HepG2 (cell line): ENCODE data around the gene TOE1. TPM values are rescaled to one million over a fixed set of nuclear protein-coding genes. Genes with fewer than 3 reads are reported as not detected.

Experiments
- AHDC1 ChIP-seq: sonication (generic); formaldehyde crosslinking; IDR thresholded peaks from 2 replicates; pipeline ENCODE4 v1.5.1; 2020; ENCODE audit warnings: mild to moderate bottlenecking, missing genetic modification reagents, borderline replicate concordance
- CEBPG ChIP-seq: IDR thresholded peaks from 2 replicates; pipeline ENCODE4 v1.6.1; 2016
- HNF1B ChIP-seq: sonication (generic); formaldehyde crosslinking; IDR thresholded peaks from 2 replicates; pipeline ENCODE4 v1.5.1; 2020; ENCODE audit warnings: mild to moderate bottlenecking, moderate library complexity, missing genetic modification reagents
- PHF8 ChIP-seq: sonication (generic); formaldehyde crosslinking; IDR thresholded peaks from 2 replicates; pipeline ENCODE4 v1.5.0; 2020; ENCODE audit warnings: missing genetic modification reagents
- RARA ChIP-seq: IDR thresholded peaks from 2 replicates; pipeline ENCODE4 v1.6.1; 2016; ENCODE audit warnings: missing genetic modification reagents, missing compliant biosample characterization
- RXRA ChIP-seq: sonication (generic); formaldehyde crosslinking; IDR thresholded peaks from 2 replicates; pipeline ENCODE4 v1.5.1; 2020; ENCODE audit warnings: missing genetic modification reagents
- TARDBP ChIP-seq: sonication (generic); formaldehyde crosslinking; IDR thresholded peaks from 2 replicates; pipeline ENCODE4 v1.8.0; 2022; ENCODE audit warnings: mild to moderate bottlenecking, missing genetic modification reagents
- TBX2 ChIP-seq: sonication (generic); formaldehyde crosslinking; IDR thresholded peaks from 2 replicates; pipeline ENCODE4 v1.5.0; 2020; ENCODE audit warnings: missing genetic modification reagents, mild to moderate bottlenecking, borderline replicate concordance
- TBX3 ChIP-seq: fragments of 450-650 bp; IDR thresholded peaks from 2 replicates; pipeline ENCODE4 v1.6.1; 2017; ENCODE audit warnings: antibody characterized with exemption, mild to moderate bottlenecking, inconsistent platforms, borderline replicate concordance
- TGIF2 ChIP-seq: IDR thresholded peaks from 2 replicates; pipeline ENCODE4 v1.6.1; 2016; ENCODE audit warnings: control low read depth, missing compliant biosample characterization
- ZFX ChIP-seq: sonication (generic); formaldehyde crosslinking; IDR thresholded peaks from 2 replicates; pipeline ENCODE4 v1.4.0; 2020; ENCODE audit warnings: mild to moderate bottlenecking, low read depth, missing genetic modification reagents, moderate library complexity
- ZNF333 ChIP-seq: sonication (generic); formaldehyde crosslinking; IDR thresholded peaks from 2 replicates; pipeline ENCODE4 v1.4.0; 2020; ENCODE audit warnings: mild to moderate bottlenecking, missing genetic modification reagents, borderline replicate concordance
- ZNF496 ChIP-seq: sonication (generic); formaldehyde crosslinking; IDR thresholded peaks from 2 replicates; pipeline ENCODE4 v1.8.1; 2023; ENCODE audit warnings: mild to moderate bottlenecking, moderate library complexity, missing genetic modification reagents; ENCODE audit not compliant: insufficient replicate concordance
- polyA plus RNA-seq, 8 experiments: library from polyadenylated mRNA; depleted of rRNA in 3 of 8; stranded (reverse) in 7 of 8; unstranded in 1 of 8; fragments of >200 nt; fragmentation: Illumina TruSeq in 4 of 8; extraction: Trizol in 4 of 8; gene quantifications; 2 replicates each; pipeline versions ENCODE4 v1.2.1 to v1.2.3, GENCODE V29; 2011 to 2016; ENCODE audit warnings: low read depth in 4 of 8, missing spikeins in 1 of 8, mixed read lengths in 1 of 8; ENCODE audit not compliant: insufficient read depth in 1 of 8
- total RNA-seq, 5 experiments: library from RNA; depleted of rRNA; stranded (reverse); fragments of >200 nt; fragmentation: Illumina TruSeq; extraction: Trizol; gene quantifications; 2 replicates each; pipeline ENCODE4 v1.2.3, GENCODE V29; 2016; ENCODE audit warnings: low read depth in 1 of 5
- TF ChIP-seq, protein P1 (sequence below): sonication (generic); formaldehyde crosslinking; IDR thresholded peaks from 2 replicates; pipeline ENCODE4 v1.4.0; 2020; ENCODE audit warnings: missing genetic modification reagents
- TF ChIP-seq, protein P2 (sequence below): sonication (generic); formaldehyde crosslinking; IDR thresholded peaks from 2 replicates; pipeline ENCODE4 v1.8.0; 2022; ENCODE audit warnings: missing genetic modification reagents, mild to moderate bottlenecking, moderate library complexity, borderline replicate concordance
- TF ChIP-seq, protein P3 (sequence below): IDR thresholded peaks from 2 replicates; pipeline ENCODE4 v1.6.1; 2016; ENCODE audit warnings: low read depth

Gene TOE1
- total and polyA plus RNA-seq, 2 of the 13 experiments (the other 11 are each of a cell fraction or from before 2014, with no cell fraction given): 14.1 to 19.0 TPM

DNA sequence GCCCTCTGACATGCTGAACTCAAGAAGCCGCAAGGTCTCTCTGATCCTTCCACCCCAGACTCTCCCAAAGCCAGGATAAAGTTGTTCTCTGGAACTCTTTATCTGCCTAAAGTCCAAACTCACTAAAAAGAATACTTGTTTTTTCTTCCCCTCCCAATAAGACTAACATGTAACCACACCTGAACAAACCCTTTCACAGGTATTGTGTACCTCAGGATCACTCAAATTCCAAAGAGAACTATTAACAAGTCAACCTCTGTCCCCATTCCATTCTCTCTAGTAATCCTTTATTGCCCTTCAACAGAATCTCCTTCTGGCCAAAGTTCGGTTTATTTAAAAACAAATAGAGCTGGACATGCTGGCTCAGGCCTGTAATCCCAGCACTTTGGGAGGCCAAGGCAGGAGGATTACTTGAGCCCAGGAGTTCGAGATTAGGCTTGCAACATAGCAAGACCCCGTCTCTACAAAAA is 4.1 kb upstream of the TOE1 start (continued):
- peak; percentile 70; the same call in 1 of the 2 replicates for TF ChIP-seq AHDC1 (CRISPR knock-in tag)
- TF ChIP-seq, protein P1, sequence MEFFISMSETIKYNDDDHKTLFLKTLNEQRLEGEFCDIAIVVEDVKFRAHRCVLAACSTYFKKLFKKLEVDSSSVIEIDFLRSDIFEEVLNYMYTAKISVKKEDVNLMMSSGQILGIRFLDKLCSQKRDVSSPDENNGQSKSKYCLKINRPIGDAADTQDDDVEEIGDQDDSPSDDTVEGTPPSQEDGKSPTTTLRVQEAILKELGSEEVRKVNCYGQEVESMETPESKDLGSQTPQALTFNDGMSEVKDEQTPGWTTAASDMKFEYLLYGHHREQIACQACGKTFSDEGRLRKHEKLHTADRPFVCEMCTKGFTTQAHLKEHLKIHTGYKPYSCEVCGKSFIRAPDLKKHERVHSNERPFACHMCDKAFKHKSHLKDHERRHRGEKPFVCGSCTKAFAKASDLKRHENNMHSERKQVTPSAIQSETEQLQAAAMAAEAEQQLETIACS (CRISPR knock-in tag): no peak
- peak; percentile 54 for TF ChIP-seq RARA (CRISPR knock-in tag)
- peak; percentile 51; the same call in 1 of the 2 replicates for TF ChIP-seq RXRA (CRISPR knock-in tag)
- TF ChIP-seq TGIF2 (CRISPR knock-in tag): no peak
- TF ChIP-seq PHF8 (CRISPR knock-in tag): no peak
- TF ChIP-seq HNF1B (CRISPR knock-in tag): peak; percentile 36; the same call in 1 of the 2 replicates
- TF ChIP-seq, protein P2, sequence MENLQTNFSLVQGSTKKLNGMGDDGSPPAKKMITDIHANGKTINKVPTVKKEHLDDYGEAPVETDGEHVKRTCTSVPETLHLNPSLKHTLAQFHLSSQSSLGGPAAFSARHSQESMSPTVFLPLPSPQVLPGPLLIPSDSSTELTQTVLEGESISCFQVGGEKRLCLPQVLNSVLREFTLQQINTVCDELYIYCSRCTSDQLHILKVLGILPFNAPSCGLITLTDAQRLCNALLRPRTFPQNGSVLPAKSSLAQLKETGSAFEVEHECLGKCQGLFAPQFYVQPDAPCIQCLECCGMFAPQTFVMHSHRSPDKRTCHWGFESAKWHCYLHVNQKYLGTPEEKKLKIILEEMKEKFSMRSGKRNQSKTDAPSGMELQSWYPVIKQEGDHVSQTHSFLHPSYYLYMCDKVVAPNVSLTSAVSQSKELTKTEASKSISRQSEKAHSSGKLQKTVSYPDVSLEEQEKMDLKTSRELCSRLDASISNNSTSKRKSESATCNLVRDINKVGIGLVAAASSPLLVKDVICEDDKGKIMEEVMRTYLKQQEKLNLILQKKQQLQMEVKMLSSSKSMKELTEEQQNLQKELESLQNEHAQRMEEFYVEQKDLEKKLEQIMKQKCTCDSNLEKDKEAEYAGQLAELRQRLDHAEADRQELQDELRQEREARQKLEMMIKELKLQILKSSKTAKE (CRISPR knock-in tag): no peak
- TF ChIP-seq ZNF333 (CRISPR knock-in tag): no peak
- TF ChIP-seq ZNF496: no peak
- TF ChIP-seq CEBPG (CRISPR knock-in tag): peak; percentile 21; the same call in 1 of the 2 replicates
- peak; percentile 36; the same call in 1 of the 2 replicates for TF ChIP-seq TARDBP (CRISPR knock-in tag)
- peak; percentile 15; the same call in 1 of the 2 replicates for TF ChIP-seq TBX3
- TF ChIP-seq, protein P3, sequence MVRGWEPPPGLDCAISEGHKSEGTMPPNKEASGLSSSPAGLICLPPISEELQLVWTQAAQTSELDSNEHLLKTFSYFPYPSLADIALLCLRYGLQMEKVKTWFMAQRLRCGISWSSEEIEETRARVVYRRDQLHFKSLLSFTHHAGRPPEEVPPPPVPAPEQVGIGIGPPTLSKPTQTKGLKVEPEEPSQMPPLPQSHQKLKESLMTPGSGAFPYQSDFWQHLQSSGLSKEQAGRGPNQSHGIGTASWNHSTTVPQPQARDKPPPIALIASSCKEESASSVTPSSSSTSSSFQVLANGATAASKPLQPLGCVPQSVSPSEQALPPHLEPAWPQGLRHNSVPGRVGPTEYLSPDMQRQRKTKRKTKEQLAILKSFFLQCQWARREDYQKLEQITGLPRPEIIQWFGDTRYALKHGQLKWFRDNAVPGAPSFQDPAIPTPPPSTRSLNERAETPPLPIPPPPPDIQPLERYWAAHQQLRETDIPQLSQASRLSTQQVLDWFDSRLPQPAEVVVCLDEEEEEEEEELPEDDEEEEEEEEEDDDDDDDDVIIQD (CRISPR knock-in tag): peak; percentile 50; the same call in 1 of the 2 replicates
- peak; percentile 60; the same call in 1 of the 2 replicates for TF ChIP-seq TBX2 (CRISPR knock-in tag)
- peak; percentile 63; the same call in 1 of the 2 replicates for TF ChIP-seq ZFX
